GM19025 (cell line): ENCODE data around the gene NPTX1.
"Not testable (repeated sequence)": the region's sequence is repeated elsewhere in the genome, so short reads cannot be mapped to it uniquely, and the experiment has no call there.

Source experiments
- ATAC-seq: cut with Tn5 transposase; IDR thresholded peaks from one replicate; pipeline ENCODE4 v1.9.1; 2021; ENCODE audit warnings: mild to moderate bottlenecking, low read depth, moderate library complexity; ENCODE audit not compliant: unreplicated experiment

Gene NPTX1, protein sequence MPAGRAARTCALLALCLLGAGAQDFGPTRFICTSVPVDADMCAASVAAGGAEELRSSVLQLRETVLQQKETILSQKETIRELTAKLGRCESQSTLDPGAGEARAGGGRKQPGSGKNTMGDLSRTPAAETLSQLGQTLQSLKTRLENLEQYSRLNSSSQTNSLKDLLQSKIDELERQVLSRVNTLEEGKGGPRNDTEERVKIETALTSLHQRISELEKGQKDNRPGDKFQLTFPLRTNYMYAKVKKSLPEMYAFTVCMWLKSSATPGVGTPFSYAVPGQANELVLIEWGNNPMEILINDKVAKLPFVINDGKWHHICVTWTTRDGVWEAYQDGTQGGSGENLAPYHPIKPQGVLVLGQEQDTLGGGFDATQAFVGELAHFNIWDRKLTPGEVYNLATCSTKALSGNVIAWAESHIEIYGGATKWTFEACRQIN

DNA sequence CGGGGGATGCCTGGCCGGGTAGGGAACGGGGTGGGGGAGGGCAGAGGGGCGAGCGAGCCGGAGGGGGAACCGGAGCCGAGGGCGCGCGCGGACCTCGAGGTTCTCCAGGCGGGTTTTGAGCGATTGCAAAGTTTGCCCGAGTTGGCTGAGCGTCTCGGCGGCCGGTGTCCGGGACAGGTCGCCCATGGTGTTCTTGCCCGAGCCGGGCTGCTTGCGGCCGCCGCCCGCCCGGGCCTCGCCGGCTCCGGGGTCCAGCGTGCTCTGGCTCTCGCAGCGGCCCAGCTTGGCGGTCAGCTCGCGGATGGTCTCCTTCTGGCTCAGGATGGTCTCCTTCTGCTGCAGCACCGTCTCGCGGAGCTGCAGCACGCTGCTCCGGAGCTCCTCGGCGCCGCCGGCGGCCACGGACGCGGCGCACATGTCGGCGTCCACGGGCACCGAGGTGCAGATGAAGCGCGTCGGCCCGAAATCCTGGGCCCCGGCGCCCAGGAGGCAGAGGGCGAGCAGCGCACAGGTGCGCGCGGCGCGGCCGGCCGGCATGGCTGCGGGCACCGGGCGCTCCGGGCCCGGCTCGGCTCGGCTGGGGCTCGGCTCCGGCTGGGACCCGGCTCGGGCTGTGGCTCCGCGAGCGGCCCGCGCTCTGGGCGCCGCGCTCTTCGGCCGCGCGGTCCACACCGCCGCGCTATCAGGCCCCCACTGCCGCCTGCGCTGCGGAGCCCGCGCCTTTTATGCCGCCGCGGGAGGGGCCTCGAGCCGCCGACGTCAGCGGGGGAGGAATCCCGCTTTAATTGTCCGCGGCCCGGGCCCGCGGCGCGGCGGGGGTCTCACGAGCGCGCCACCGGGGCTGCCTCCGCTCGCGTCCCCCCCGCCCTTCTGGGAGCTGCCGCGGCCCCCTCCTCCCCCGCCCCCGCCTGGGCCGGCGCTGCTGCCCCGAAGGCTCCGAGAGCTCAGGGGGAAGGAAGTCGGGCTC, at the start of gene NPTX1:
NPTX1 (minus strand) TSS at position 698 of the 967 bp plus-strand sequence; CDS start at position 537, 161 bp downstream.
- no peak for ATAC-seq

DNA sequence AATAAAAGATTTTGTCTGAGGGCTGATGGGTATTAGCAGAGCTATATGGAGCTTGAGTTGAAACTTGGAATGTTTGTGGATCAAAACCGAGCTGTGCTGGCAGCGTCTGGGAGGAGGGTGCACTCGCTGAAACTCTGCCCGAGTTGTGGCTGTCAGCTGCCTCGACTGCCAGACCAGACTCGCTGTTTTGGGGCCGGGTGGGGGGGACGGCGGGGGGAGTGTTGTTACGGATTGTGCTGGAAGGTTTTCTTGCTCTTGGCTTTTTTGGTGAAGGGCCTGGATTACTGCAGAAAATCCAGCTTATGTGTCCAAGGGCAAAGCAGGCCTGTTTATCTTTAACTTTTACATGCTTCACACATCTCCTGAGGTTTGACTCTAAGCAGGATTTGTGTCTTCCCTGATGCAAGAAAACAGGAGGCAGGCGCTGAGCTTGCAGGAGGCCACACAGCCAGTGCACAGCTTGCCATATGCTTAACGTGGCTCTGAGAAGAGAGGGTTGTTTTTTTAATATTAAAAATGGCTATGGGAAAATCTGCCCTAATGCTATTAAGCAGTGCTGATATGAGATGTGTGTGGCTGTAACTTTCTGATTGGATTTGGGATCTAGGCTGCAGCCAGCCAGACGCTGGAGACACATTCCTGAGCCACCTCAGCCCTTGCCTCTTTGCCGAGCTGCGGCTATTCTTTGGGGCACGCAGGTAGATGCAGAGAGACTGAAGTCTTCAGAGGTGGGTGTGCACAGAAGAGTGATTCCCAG, 47.7 kb upstream of the NPTX1 start:
- no peak for ATAC-seq

DNA sequence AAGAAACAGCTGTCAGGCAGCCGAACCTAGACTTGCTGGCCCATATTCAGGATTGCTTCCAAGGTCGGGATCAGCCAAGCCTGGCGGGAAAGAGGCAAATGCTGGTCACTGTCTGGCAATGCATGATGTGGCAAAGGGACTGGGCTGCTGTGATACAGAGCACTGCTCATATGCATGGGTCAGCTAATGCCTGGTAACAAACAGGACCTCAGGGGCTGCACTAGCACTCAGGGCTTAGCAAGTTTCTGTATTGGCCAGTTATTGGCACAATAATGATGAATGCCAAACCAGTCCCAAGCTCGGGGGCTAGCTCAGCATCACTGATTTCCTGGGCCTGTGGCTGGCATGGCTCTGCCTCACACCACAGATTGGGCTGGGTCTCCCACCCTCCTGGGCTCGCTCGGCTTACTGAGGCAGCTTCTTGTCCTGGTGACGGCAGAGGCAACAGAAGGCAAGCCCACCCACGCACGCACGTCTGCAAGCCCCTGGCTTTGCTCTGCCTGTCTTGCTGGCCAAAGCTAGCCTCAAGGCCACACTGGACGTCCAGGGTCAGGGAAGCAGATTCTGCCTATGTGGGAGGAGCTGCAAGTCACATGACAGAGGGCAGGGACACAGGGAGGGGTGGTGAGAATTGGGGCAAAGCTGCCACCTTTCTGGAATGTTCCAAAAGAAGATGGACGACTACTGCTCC, 46.8 kb upstream of the NPTX1 start:
- ATAC-seq = no peak

DNA sequence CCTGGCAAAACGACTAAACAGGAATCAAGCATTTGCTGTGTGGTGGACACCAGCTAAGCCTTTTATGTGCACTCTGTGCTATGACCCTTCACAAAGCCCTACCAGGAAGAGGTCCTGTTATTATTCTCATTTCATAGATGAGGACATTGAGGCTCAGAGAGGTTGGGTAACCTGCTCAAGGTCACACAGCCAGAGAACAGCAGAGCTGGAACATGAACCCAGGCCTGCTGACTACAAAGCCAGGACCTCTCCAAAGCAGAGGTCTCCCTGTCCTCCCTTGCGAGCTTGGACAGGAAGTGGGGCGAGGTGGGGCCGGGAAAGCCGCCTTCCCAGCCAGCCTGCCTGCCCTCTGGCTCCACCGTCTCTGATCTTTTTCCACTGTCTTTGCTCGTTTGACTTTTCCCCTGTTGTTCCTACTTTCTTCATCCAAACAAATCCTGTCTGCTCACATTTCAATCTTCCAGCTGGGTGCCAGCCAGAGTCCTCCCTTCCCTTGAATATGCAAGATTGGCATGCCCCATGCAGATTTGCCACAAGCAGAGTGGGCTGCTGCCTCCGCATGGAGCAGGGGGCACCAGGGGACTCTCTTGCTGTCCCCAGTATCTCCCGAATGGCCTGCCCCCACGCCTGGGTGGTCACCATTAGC, 44.5 kb upstream of the NPTX1 start:
- ATAC-seq = no peak

DNA sequence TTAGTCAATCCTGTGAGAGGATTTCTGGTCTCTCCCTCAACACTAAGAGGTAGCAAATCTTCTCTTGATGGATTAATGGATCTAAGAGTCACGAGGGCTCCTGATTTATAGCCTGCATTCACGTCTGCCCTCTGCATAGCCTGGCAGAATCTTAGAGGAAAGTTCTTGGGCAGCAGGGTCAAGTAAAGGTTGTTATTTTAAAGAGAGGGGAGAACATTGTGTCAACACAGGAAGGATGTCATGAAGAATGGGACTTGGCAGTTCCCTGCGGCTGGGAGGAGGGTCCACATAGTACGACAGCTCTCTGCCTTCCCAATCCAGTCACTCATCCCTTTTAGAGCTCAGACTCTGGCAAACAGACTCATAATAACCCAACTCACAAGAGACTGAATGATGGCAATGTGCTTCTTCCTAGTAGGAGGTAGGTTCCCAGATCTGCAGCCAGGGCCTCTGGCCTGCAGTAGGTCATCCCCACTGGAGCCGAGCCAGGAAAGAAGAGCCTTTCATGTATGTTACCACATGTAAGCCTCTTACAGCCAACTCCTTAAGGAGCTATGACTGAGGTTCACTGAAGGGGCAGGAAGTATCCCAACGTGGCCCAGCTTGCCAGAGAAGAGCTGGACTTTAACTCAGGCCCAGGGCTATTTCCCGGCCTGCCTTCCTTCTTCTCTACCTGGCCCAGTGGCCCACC, 42.8 kb upstream of the NPTX1 start:
- ATAC-seq = no peak

DNA sequence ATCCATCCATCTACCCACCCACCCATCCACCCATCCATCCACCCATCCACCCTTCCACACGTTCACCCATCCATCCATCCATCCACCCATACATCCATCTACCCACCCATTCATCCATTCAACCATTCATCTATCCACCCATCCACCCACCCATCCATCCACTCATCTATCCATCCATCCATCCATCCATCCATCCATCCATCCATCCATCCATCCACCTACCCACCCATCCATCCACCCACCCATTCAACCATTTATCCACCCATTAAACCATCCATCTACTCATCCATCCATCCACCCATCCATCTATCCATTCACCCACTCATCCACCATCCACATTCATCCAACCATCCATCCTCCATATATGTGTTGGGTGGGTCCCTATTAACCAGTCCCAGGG, 42.0 kb upstream of the NPTX1 start:
- ATAC-seq = no peak

DNA sequence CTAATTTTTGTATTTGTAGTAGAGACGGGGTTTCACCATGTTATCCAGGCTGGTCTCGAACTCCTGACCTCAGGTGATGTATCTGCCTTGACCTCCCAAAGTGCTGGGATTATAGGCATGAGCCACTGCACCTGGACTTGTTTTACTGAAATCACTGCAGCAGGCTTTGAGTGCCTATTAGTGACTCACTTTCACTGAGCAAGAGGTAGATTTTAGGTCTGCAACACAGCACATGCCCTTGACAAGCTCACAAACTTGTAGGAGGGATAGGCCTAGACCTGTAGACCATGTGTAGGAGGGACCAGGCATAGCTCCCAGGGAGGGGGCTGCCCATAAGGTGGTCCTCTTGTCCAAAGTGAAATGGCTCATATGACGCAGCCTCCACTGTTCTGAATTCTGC, 41.2 kb upstream of the NPTX1 start:
- ATAC-seq = no peak

DNA sequence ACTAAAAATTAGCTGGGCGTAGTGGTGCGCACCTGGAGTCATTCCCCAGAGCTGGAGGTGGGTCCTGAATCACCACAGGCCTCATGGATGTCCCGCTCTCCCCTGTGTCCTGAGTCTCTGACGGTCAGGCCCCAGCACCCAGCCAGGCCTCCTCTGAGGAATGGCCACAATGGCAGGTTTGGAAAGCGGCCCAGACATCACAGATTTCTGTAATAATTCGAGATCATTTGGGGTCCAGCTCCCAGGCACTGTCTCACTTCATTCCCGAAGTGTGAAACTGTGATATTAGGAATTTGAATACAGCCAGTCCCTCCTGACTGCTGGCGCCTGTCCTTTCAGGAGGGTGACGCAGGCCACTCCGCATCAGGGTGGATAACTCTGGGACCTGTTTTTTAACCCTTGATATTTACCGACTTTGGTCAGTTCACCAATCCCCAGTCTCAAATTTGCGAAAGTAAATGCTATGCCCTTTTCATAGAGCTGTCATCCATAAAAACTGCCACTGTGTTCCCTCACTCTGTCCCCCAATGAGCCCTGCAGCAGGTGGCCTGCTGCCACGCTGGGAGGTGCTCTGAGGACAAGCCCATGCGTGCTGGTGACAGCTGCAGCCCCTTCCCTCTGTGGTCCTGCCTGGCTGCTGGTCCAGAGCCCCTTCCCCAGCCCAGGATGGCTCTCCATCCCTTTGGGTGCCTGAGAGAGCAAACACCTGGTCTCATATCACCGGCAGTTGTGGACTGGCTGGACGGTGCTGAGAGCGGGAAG, 39.9 kb upstream of the NPTX1 start:
- no peak for ATAC-seq

DNA sequence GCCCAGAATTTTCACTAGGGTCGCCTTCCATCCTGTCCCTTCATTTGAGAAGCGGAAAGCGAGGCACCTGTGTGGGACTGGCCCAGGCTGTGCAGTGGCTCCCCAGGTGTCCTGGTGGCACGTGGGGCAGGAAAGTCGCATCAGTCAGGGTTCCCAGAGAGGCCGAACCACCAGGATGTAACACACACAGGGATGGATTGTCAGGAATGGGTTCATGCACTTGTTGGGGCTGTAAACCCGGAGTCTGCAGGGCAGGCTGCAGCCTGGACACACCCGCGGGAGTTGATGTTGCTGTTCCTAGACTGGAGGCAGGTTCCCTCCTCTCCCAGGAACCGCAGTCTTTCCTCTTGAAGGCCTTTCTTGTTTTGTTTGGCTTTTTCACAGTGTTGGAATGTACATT, 37.5 kb upstream of the NPTX1 start:
- ATAC-seq = no peak

DNA sequence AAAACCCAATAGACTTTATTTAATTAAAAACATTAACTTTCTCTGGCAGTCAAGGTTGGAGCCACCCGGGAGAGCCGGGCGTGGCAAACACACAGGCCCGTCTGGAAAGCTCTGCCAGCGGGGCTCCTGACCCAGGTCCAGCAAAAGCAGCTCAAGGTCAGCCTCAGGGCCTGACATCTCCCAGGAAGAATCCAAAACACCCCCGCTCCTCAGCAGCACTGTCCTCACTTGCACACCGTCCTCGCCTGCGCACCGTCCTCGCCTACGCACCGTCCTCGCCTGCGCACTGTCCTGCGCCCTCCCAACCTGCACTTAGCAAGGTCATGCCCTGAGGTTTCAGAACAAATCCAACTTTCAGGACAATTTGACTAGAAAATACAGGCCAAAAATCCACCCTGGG, 36.8 kb upstream of the NPTX1 start:
- ATAC-seq = no peak

DNA sequence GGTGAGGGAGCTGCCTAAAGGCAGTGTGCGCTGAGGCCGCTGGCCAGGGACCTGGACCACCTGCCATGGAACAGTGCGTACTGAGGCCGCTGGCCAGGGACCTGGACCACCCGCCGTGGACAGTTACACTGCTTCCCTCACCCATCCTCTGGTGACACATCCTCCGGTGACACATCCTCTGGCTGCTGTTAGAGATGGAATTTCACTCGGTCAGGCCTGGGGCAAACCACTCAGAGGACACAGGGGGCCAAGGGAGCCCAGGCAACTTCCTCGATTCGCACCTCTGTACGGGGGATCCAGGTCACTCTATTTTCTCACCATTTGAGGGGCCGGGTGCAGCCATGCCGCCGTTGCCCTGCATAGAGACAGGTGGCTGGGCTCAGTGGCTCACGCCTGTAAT, 35.8 kb upstream of the NPTX1 start:
- no peak for ATAC-seq

DNA sequence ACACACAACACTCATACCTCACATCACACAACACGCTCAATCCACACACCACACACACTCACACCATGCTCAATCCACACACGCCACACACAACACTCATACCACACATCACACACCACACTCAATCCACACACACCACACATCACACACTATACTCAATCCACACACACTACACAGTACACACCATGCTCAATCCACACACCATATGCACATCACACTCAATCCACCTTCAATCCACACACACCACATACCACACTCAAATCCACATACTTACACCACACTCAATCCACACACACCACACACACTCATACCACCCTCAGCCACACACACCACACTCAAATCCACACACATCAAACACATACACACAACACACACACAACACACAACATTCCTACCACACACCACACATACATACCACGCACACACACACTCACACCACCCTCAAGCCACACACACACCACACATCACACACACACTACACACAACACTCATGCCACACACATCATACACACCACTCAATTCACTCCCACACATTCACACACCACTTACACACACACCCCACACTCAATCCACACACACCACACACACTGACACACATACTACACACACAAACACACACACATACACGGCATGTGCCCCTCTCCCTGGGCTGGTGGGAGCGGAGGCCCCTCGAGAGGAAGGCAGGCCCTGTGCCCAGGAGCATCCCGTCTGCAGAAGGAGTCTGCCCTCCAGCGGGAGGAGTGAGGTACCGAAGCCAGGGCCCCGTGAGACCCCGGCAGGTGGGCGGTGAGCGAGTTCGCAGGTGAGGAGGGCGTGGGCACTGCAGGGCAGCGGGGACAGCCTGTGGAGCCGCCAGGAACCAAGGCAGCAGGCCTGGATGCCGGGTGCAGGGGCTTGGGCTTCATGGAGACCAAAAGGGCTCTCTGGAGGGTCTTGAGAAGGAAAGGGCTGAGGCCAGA, 35.1 kb upstream of the NPTX1 start:
- no peak for ATAC-seq

DNA sequence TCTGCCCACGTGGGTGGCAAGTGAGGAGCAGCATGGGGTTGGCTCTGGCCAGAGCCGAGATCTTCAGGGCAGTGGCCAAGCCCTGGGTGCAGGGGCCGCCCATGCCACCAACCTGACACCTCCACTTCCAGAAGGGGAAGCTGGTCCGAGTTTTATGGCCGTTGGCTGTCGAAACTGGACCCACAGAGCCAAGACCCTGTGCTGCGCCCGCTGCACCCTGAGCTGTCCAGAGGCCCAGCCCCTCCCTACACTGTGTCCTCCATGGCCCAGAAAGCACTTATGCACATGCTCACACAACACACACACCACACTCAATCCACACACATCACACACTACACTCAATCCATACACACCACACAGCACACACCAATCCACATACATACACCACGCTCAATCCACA, 34.4 kb upstream of the NPTX1 start:
- no peak for ATAC-seq

DNA sequence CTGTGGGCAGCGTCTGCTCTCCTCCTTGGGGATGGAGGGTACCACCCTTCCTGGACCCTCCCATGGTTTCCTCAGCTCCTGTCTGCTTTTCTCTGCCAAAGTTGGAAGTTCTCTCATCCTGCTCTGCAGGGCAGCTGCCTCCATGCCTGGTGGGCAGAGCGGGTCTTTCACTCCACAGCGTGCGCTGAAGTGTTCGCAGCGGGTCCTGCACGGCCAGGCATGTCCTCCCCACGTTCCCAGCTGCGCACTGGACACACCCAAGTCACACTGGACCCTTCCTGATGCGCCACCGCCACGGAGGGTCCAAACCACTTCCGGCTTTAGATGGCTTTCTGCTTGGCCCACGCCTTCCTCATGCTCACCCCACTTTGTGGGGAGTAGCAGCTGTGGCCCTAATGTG, 33.7 kb upstream of the NPTX1 start:
- no peak for ATAC-seq

DNA sequence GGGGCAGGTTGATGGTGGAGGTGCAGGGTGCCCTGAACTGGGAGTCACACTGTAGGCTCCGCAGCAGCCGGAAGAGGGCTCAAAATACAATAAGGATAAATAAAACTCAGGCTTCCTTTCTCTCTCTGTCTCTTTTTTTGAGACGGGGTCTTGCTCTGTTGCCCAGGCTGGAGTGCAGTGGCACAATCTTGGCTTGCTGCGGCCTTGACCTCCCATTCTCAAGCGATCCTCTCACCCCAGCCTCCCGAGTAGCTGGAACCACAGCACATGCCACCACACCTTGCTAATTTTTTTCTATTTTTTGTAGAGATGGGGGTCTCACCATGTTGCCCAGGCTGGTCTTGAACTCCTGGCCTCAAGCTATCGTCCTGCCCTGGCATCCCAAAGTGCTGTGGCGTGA, 32.9 kb upstream of the NPTX1 start:
- ATAC-seq = no peak

DNA sequence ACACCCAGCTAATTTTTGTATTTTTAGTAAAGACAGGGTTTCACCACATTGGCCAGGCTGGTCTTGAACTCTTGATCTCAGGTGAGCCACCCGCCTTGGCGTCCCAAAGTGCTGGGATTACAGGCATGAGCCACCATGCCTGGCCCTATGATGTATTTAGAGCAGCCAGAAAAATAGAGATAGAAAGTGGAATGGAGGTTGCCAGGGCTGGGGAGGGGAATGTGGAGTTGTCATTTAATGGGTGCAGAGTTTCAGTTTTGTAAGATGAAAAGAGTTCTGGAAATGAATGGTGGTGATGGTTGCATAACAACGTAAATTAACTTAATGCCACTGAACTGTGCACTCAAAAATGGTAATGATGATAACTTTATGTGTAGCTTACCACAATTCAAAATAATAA, 31.6 kb upstream of the NPTX1 start:
- no peak for ATAC-seq

DNA sequence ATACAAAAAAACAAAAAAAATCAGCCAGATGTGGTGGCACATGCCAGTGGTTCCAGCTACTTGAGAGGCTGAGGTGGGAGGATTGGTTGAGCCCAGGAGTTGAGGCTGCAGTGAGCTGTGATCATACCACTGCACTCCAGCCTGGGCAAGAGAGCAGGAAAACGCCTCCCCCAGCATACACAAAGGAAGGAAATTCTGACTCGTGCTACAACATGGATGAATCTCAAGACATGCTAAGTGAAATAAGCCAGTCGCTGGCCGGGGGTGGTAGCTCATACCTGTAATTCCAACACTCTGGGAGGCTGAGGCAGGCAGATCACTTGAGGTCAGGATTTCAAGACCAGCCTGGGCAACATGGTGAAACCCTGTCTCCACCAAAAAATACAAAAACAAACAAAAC, 30.8 kb upstream of the NPTX1 start:
- ATAC-seq = not testable (repeated sequence)
